Endothelial cell (in vitro differentiated cells): Measurements from ENCODE around the gene RPS21. TPM values are rescaled to one million over a fixed set of nuclear protein-coding genes. Genes with fewer than 3 reads are reported as not detected.

ENCODE experiments used
- DNase-seq: peaks from one replicate; pipeline ENCODE4 v3.0.0; 2021; ENCODE audit warnings: low spot score
- H3K27ac Mint-ChIP-seq: one replicate; pipeline ENCODE4 v1.8.0; 2021; ENCODE audit warnings: mixed read lengths, inconsistent platforms; ENCODE audit not compliant: unreplicated experiment
- H3K27me3 Mint-ChIP-seq: one replicate; pipeline ENCODE4 v1.8.0; 2021; ENCODE audit warnings: mild to moderate bottlenecking, moderate library complexity, mixed read lengths, inconsistent platforms; ENCODE audit not compliant: unreplicated experiment
- H3K36me3 Mint-ChIP-seq: one replicate; pipeline ENCODE4 v1.8.0; 2021; ENCODE audit warnings: mild to moderate bottlenecking, low read depth, mixed read lengths, inconsistent platforms; ENCODE audit not compliant: unreplicated experiment
- H3K4me1 Mint-ChIP-seq: one replicate; pipeline ENCODE4 v1.8.0; 2021; ENCODE audit warnings: mild to moderate bottlenecking, mixed read lengths, inconsistent platforms; ENCODE audit not compliant: unreplicated experiment
- H3K4me3 Mint-ChIP-seq: one replicate; pipeline ENCODE4 v1.8.0; 2021; ENCODE audit warnings: mild to moderate bottlenecking, mixed read lengths, inconsistent platforms; ENCODE audit not compliant: unreplicated experiment
- H3K9me3 Mint-ChIP-seq: one replicate; pipeline ENCODE4 v1.8.0; 2021; ENCODE audit warnings: mixed read lengths, inconsistent platforms; ENCODE audit not compliant: unreplicated experiment
- CTCF ChIP-seq: fragments of 200-600 bp; sonication (generic); IDR thresholded peaks from one replicate; pipeline ENCODE4 v1.5.0; 2021; ENCODE audit warnings: antibody characterized with exemption; ENCODE audit not compliant: unreplicated experiment
- total RNA-seq: library from RNA; stranded (reverse); fragmentation: NEBNext Ultra II Directional; extraction: Animal tissue kit (Norgen Biotek cat#: 25700); gene quantifications from one replicate; pipeline ENCODE4 v1.2.1, GENCODE V29; 2021; ENCODE audit not compliant: unreplicated experiment

RPS21 gene
- total RNA-seq, 1 donor from 2014 or later: 1,710 TPM

- Mint-ChIP-seq H3K36me3 (peaks cover 18% of the 10 kb centered on the region), H3K4me1 (peaks cover 20% of the 10 kb centered on the region), H3K27me3 (peaks cover 6% of the 10 kb centered on the region), H3K4me3 (peak overlapping the region; percentile 95), H3K9me3 (no peaks in the 10 kb centered on the region), H3K27ac (peak overlapping the region; percentile 30)
- no peak for TF ChIP-seq CTCF
- DNase-seq: no peak
Observed at GRCh38 chr20:62387933-62388635, 1.2 kb downstream of the RPS21 start.

- no peak for DNase-seq
- no peaks in the 10 kb centered on the region for H3K9me3 Mint-ChIP-seq
- H3K36me3 Mint-ChIP-seq: peaks cover 18% of the 10 kb centered on the region
- peaks cover 20% of the 10 kb centered on the region for H3K4me1 Mint-ChIP-seq
- peak; percentile 20 for TF ChIP-seq CTCF
- no peak overlapping the region for H3K27ac Mint-ChIP-seq
- H3K4me3 Mint-ChIP-seq: peak overlapping the region; percentile 14
- H3K27me3 Mint-ChIP-seq: peaks cover 8% of the 10 kb centered on the region
Observed at GRCh38 chr20:62388839-62389600, 2.1 kb downstream of the RPS21 start.

GRCh38 chr20:62389601-62390087 is 2.7 kb downstream of the RPS21 start:
- peaks cover 6% of the 10 kb centered on the region for H3K27me3 Mint-ChIP-seq
- TF ChIP-seq CTCF: no peak
- H3K9me3 Mint-ChIP-seq: no peaks in the 10 kb centered on the region
- no peak for DNase-seq
- peaks cover 20% of the 10 kb centered on the region for H3K4me1 Mint-ChIP-seq
- peak overlapping the region; percentile 44 for H3K4me3 Mint-ChIP-seq
- H3K36me3 Mint-ChIP-seq: peaks cover 18% of the 10 kb centered on the region
- no peak overlapping the region for H3K27ac Mint-ChIP-seq

GRCh38 chr20:62390317-62391164 is 3.6 kb downstream of the RPS21 start:
- Mint-ChIP-seq H3K4me1 (peaks cover 15% of the 10 kb centered on the region), H3K36me3 (peaks cover 18% of the 10 kb centered on the region), H3K27me3 (peaks cover 6% of the 10 kb centered on the region), H3K27ac (peak overlapping the region; percentile 72), H3K9me3 (no peaks in the 10 kb centered on the region), H3K4me3 (peak overlapping the region; percentile 44)
- no peak for TF ChIP-seq CTCF
- no peak for DNase-seq
